ENCODE measurements around the gene COX6A1. TPM values are rescaled to one million over a fixed set of nuclear protein-coding genes. Genes with fewer than 3 reads are reported as not detected.

Gene COX6A1
- total RNA-seq, 1 experiment from 2014 or later, result 475 TPM

- ChIA-PET POLR2A (no interaction called here), CTCF (interaction anchor here (0.6 to 1.0 kb wide), 2 partner anchors 26 to 50 kb away, joined by 3 to 5 read pairs; no protein-coding TSS in a partner anchor)
- intact Hi-C loops (cut with micrococcal nuclease), result no loop called here
- Mint-ChIP-seq H3K36me3 (ENCODE audit: insufficient read depth, unreplicated experiment) (no peaks in the 10 kb centered on the region), H3K4me1 (ENCODE audit: insufficient read depth, unreplicated experiment) (no peaks in the 10 kb centered on the region), H3K27ac (ENCODE audit: low read depth, unreplicated experiment) (no peak overlapping the region), H3K4me3 (ENCODE audit: unreplicated experiment) (no peak overlapping the region), H3K27me3 (ENCODE audit: insufficient read depth, unreplicated experiment) (no peaks in the 10 kb centered on the region), H3K9me3 (ENCODE audit: unreplicated experiment) (no peaks in the 10 kb centered on the region)
- no peak for TF ChIP-seq CTCF (IDR thresholded peaks at IDR 0.05; ENCODE audit: unreplicated experiment)
- DNase-seq (ENCODE audit: unreplicated experiment), result no peak
- BruUV-seq (replicated peaks), result no TSS peak
These were observed 34.0 kb upstream of the COX6A1 start for GRCh38 chr12:120403869-120404268.

- H3K27ac Mint-ChIP-seq (ENCODE audit: low read depth, unreplicated experiment), result no peak overlapping the region
- intact Hi-C loops (cut with micrococcal nuclease), result no loop called here
- no peak overlapping the region for H3K4me3 Mint-ChIP-seq (ENCODE audit: unreplicated experiment)
- POLR2A ChIA-PET, result no interaction called here
- no peak for DNase-seq (ENCODE audit: unreplicated experiment)
- BruUV-seq (replicated peaks), result no TSS peak
- no peaks in the 10 kb centered on the region for H3K9me3 Mint-ChIP-seq (ENCODE audit: unreplicated experiment)
- H3K36me3 Mint-ChIP-seq (ENCODE audit: insufficient read depth, unreplicated experiment), result no peaks in the 10 kb centered on the region
- CTCF ChIA-PET, result interaction anchor here (0.6 to 1.0 kb wide), 3 partner anchors 26 to 82 kb away, joined by 3 to 5 read pairs (median 3); no protein-coding TSS in a partner anchor
- TF ChIP-seq CTCF (IDR thresholded peaks at IDR 0.05; ENCODE audit: unreplicated experiment), result no peak
- no peaks in the 10 kb centered on the region for H3K4me1 Mint-ChIP-seq (ENCODE audit: insufficient read depth, unreplicated experiment)
- no peaks in the 10 kb centered on the region for H3K27me3 Mint-ChIP-seq (ENCODE audit: insufficient read depth, unreplicated experiment)
These were observed 33.6 kb upstream of the COX6A1 start for GRCh38 chr12:120404271-120404670.

- H3K27me3 Mint-ChIP-seq (ENCODE audit: insufficient read depth, unreplicated experiment), result no peaks in the 10 kb centered on the region
- no TSS peak for BruUV-seq (replicated peaks)
- POLR2A ChIA-PET, result no interaction called here
- DNase-seq (ENCODE audit: unreplicated experiment), result no peak
- no peak overlapping the region for H3K27ac Mint-ChIP-seq (ENCODE audit: low read depth, unreplicated experiment)
- no peak overlapping the region for H3K4me3 Mint-ChIP-seq (ENCODE audit: unreplicated experiment)
- CTCF ChIA-PET, result no interaction called here
- no peaks in the 10 kb centered on the region for H3K36me3 Mint-ChIP-seq (ENCODE audit: insufficient read depth, unreplicated experiment)
- TF ChIP-seq CTCF (IDR thresholded peaks at IDR 0.05; ENCODE audit: unreplicated experiment), result no peak
- no peaks in the 10 kb centered on the region for H3K9me3 Mint-ChIP-seq (ENCODE audit: unreplicated experiment)
- intact Hi-C loops (cut with micrococcal nuclease), result no loop called here
- no peaks in the 10 kb centered on the region for H3K4me1 Mint-ChIP-seq (ENCODE audit: insufficient read depth, unreplicated experiment)
These were observed 31.8 kb upstream of the COX6A1 start for GRCh38 chr12:120406069-120406468.

- H3K36me3 Mint-ChIP-seq (ENCODE audit: insufficient read depth, unreplicated experiment), result no peaks in the 10 kb centered on the region
These were observed 31.4 kb upstream of the COX6A1 start for GRCh38 chr12:120406553-120406952.

More at GRCh38 chr12:120406553-120406952, 31.4 kb upstream of the COX6A1 start:
- ChIA-PET CTCF (interaction anchor here (0.7 kb wide), 1 partner anchor 1311 kb away, joined by 3 read pairs; no protein-coding TSS in a partner anchor), POLR2A (no interaction called here)
- no peak for TF ChIP-seq CTCF (IDR thresholded peaks at IDR 0.05; ENCODE audit: unreplicated experiment)
- Mint-ChIP-seq H3K27me3 (ENCODE audit: insufficient read depth, unreplicated experiment) (no peaks in the 10 kb centered on the region), H3K4me3 (ENCODE audit: unreplicated experiment) (no peak overlapping the region), H3K4me1 (ENCODE audit: insufficient read depth, unreplicated experiment) (no peaks in the 10 kb centered on the region), H3K27ac (ENCODE audit: low read depth, unreplicated experiment) (no peak overlapping the region), H3K9me3 (ENCODE audit: unreplicated experiment) (no peaks in the 10 kb centered on the region)
- intact Hi-C loops (cut with micrococcal nuclease), result no loop called here
- no TSS peak for BruUV-seq (replicated peaks)
- no peak for DNase-seq (ENCODE audit: unreplicated experiment)
